PC-3 (cell line): ENCODE measurements around the gene ASIC3.

Experiments used
- CTCF ChIP-seq: fragments of 300-600 bp; sonication (generic); conservative IDR thresholded peaks from 2 replicates; pipeline ENCODE4 v1.5.1; 2017; ENCODE audit warnings: antibody characterized with exemption, low read depth, mild to moderate bottlenecking, low read length
- EZH2 ChIP-seq: fragments of 300-600 bp; sonication (generic); IDR thresholded peaks from one replicate; pipeline ENCODE4 v1.6.1; 2017; ENCODE audit warnings: antibody characterized with exemption, mild to moderate bottlenecking, low read length; ENCODE audit not compliant: unreplicated experiment
- EZH2phosphoT487 ChIP-seq: fragments of 300-600 bp; sonication (generic); IDR thresholded peaks from 2 replicates; pipeline ENCODE4 v1.6.1; 2018; ENCODE audit warnings: mild to moderate bottlenecking, antibody characterized with exemption, low read length, borderline replicate concordance

- TF ChIP-seq CTCF (no peak), EZH2 (no peak), EZH2phosphoT487 (no peak)
These were observed 31.4 kb upstream of the ASIC3 start for GRCh38 chr7:151016942-151017341.
